K562 (cell line): ENCODE results near the gene TRIM32. TPM values are rescaled to one million over a fixed set of nuclear protein-coding genes. Genes with fewer than 3 reads are reported as not detected.

ENCODE experiments used
- ATAC-seq: fragments of 200-7000 bp; cut with Tn5 transposase; 3 replicates; pipeline ENCODE4 v1.9.1; 2020; ENCODE audit warnings: moderate library complexity
- BruUV-seq: library from RNA; stranded (reverse); fragments of 400-500 nt; replicated peaks from 2 replicates; lab custom pipeline; 2021; lab: Mats Ljungman, UMichigan
- CTCF ChIA-PET: fragments of 300-600 bp; formaldehyde crosslinking; extraction: SDS; loops from one replicate; lab custom pipeline; 2021; ENCODE audit warnings: low intra/inter-chr PET ratio; lab: Yijun Ruan, JAX
- POLR2A ChIA-PET: fragments of 300-600, 350-650 bp; sonication (Branson Sonifier 250); formaldehyde crosslinking; extraction: SDS; loops from one replicate; lab custom pipeline; 2021; ENCODE audit warnings: antibody characterized with exemption, inconsistent platforms; lab: Yijun Ruan, JAX
- DNase-seq, 4 experiments: peaks; one replicate each; pipeline versions ENCODE4 v3.0.0 to v3.0.0-alpha.2; 2011 to 2018; ENCODE audit warnings: low spot score in 3 of 4, mixed read lengths in 3 of 4; ENCODE audit errors: extremely low read depth in 1 of 4
- FAIRE-seq: peaks from 2 replicates; lab custom pipeline; 2011; peaks lifted over from hg19 to GRCh38; lab: Jason Lieb, UNC
- H2AFZ ChIP-seq: 2 replicates; pipeline ENCODE4 v1.6.0; 2011; ENCODE audit warnings: low read depth, low read length, control low read depth, inconsistent platforms
- H3K27ac ChIP-seq: fragments of 200-600 bp; 3 replicates; pipeline ENCODE4 v1.8.0; 2011; ENCODE audit warnings: low read depth, mild to moderate bottlenecking, control low read depth, inconsistent platforms, low read length, moderate library complexity, mixed read lengths; ENCODE audit errors: extremely low read depth
- H3K27me3 ChIP-seq, 2 experiments: fragments of 300-600 bp in 1 of 2; 2 replicates in 1 of 2; 3 replicates in 1 of 2; pipeline versions ENCODE4 v1.6.0 to v1.8.0; 2011; ENCODE audit warnings: inconsistent platforms in 2 of 2, low read length in 2 of 2, mild to moderate bottlenecking in 1 of 2, mixed read lengths in 1 of 2, moderate library complexity in 1 of 2; ENCODE audit not compliant: control insufficient read depth in 2 of 2, insufficient read depth in 2 of 2
- H3K36me3 ChIP-seq: fragments of 300-600 bp; 3 replicates; pipeline ENCODE4 v1.8.0; 2011; ENCODE audit warnings: mild to moderate bottlenecking, low read length, inconsistent platforms; ENCODE audit not compliant: control insufficient read depth, insufficient read depth
- H3K4me1 ChIP-seq, 2 experiments: fragments of 200-600 bp in 1 of 2; replicated peaks in 1 of 2; 2 replicates in 1 of 2; 3 replicates in 1 of 2; pipeline versions ENCODE4 v1.5.1 to v1.8.0; 2011; ENCODE audit warnings: inconsistent platforms in 2 of 2, low read length in 2 of 2, mild to moderate bottlenecking in 1 of 2, mixed read lengths in 1 of 2, moderate library complexity in 1 of 2; ENCODE audit not compliant: control insufficient read depth in 2 of 2, insufficient read depth in 2 of 2
- H3K4me2 ChIP-seq: 2 replicates; pipeline ENCODE4 v1.6.1; 2011; ENCODE audit warnings: low read length, control low read depth, inconsistent platforms, mixed read lengths; ENCODE audit not compliant: insufficient read depth
- H3K4me3 ChIP-seq: fragments of 200-600 bp; sonication (generic), shearing (Covaris generic); 2 replicates; pipeline ENCODE4 v1.5.1; 2016; ENCODE audit warnings: control low read depth, inconsistent platforms
- H3K79me2 ChIP-seq: fragments of 200-600 bp; 3 replicates; pipeline ENCODE4 v1.8.0; 2011; ENCODE audit warnings: low read length, inconsistent platforms; ENCODE audit not compliant: control insufficient read depth, insufficient read depth
- H3K9ac ChIP-seq, 2 experiments: 2 replicates each; pipeline versions ENCODE4 v1.6.0 to v1.6.1; 2011; ENCODE audit warnings: low read depth in 2 of 2, low read length in 2 of 2, control low read depth in 1 of 2, inconsistent platforms in 1 of 2, mild to moderate bottlenecking in 1 of 2, mixed read lengths in 1 of 2; ENCODE audit not compliant: insufficient read depth in 1 of 2
- H3K9me1 ChIP-seq: one replicate; pipeline ENCODE4 v1.6.0; 2011; ENCODE audit warnings: inconsistent platforms, mild to moderate bottlenecking, low read length, moderate library complexity; ENCODE audit not compliant: control insufficient read depth, insufficient read depth
- H3K9me3 ChIP-seq: replicated peaks from 2 replicates; pipeline ENCODE4 v1.5.1; 2011; ENCODE audit warnings: low read depth, low read length, inconsistent platforms; ENCODE audit not compliant: control insufficient read depth, insufficient read depth
- H4K20me1 ChIP-seq: replicated peaks from 2 replicates; pipeline ENCODE4 v1.6.1; 2011; ENCODE audit warnings: low read length, inconsistent platforms, mixed read lengths; ENCODE audit not compliant: control insufficient read depth, insufficient read depth
- ARHGAP35 ChIP-seq: fragments of 450-650 bp; IDR thresholded peaks from 2 replicates; pipeline ENCODE4 v1.6.1; 2018; ENCODE audit not compliant: partially characterized antibody
- CEBPB ChIP-seq: fragments of 450-650 bp; IDR thresholded peaks from 2 replicates; pipeline ENCODE4 v1.6.1; 2016; ENCODE audit warnings: missing genetic modification characterization, missing compliant biosample characterization
- CEBPG ChIP-seq, 3 experiments: fragments of 200-800 bp in 1 of 3; sonication (Bioruptor generic) in 1 of 3; sonication (generic) in 1 of 3; formaldehyde crosslinking in 1 of 3; IDR thresholded peaks in 2 of 3; conservative IDR thresholded peaks in 1 of 3; 2 replicates each; pipeline versions ENCODE4 v1.6.1 to v1.8.0; 2016 to 2022; ENCODE audit warnings: missing compliant biosample characterization in 2 of 3, missing genetic modification characterization in 2 of 3, mild to moderate bottlenecking in 1 of 3, missing genetic modification reagents in 1 of 3
- ERF ChIP-seq: fragments of 450-650 bp; formaldehyde crosslinking; IDR thresholded peaks from 2 replicates; pipeline ENCODE4 v1.4.0; 2020; ENCODE audit warnings: mild to moderate bottlenecking, mixed read lengths
- ESRRA ChIP-seq: fragments of 450-650 bp; IDR thresholded peaks from 2 replicates; pipeline ENCODE4 v1.6.1; 2014; ENCODE audit warnings: low read depth, mild to moderate bottlenecking, moderate library complexity, borderline replicate concordance
- KDM1A ChIP-seq, 2 experiments: fragments of 450-650 bp; IDR thresholded peaks; 2 replicates each; pipeline ENCODE4 v1.6.1; 2016; ENCODE audit warnings: mild to moderate bottlenecking in 2 of 2
- L3MBTL2 ChIP-seq: fragments of 450-650 bp; IDR thresholded peaks from 2 replicates; pipeline ENCODE4 v1.6.1; 2016; ENCODE audit warnings: mild to moderate bottlenecking, moderate library complexity
- MTA3 ChIP-seq: fragments of 450-650 bp; formaldehyde crosslinking; IDR thresholded peaks from 2 replicates; pipeline ENCODE4 v1.6.1; 2017; ENCODE audit warnings: mild to moderate bottlenecking, borderline replicate concordance
- PHF21A ChIP-seq: fragments of 450-650 bp; IDR thresholded peaks from 2 replicates; pipeline ENCODE4 v1.6.1; 2017; ENCODE audit warnings: low read depth, borderline replicate concordance
- RBM25 ChIP-seq: fragments of 200-400 bp; formaldehyde crosslinking; IDR thresholded peaks from 2 replicates; pipeline ENCODE4 v1.6.1; 2018; ENCODE audit warnings: low read length, low read depth, moderate library complexity; ENCODE audit not compliant: severe bottlenecking
- STAG1 ChIP-seq: sonication (generic); formaldehyde crosslinking; IDR thresholded peaks from 2 replicates; pipeline ENCODE4 v1.5.0; 2020; ENCODE audit warnings: missing genetic modification reagents, borderline replicate concordance
- ZNF253 ChIP-seq: fragments of 250-450 bp; sonication (Bioruptor Pico); conservative IDR thresholded peaks from 2 replicates; pipeline ENCODE4 v1.6.1; 2021; ENCODE audit warnings: mild to moderate bottlenecking
- ZNF384 ChIP-seq: IDR thresholded peaks from 2 replicates; pipeline ENCODE4 v1.6.1; 2012; ENCODE audit warnings: low read depth, low read length, improper control_type of control experiment
- ZSCAN29 ChIP-seq: fragments of 450-650 bp; IDR thresholded peaks from 2 replicates; pipeline ENCODE4 v1.6.1; 2017
- WGBS: fragments of 100-300 bp; shearing (Covaris generic); methylation state at CpG from one replicate; pipeline ENCODE4 v1.1.6; 2016; ENCODE audit warnings: low coverage, mixed read lengths; ENCODE audit not compliant: insufficient coverage; ENCODE audit errors: missing lambda C conversion rate; 5-methylcytosine and 5-hydroxymethylcytosine counted together
- in situ Hi-C: fragments of 300-500 bp; cut with MboI; formaldehyde crosslinking; loops from 4 replicates; pipeline ENCODE4 v1.15.0; 2018; ENCODE audit warnings: inconsistent platforms, mixed read lengths
- intact Hi-C: fragments of 100-400 bp; cut with micrococcal nuclease; formaldehyde crosslinking; loops from 2 replicates; pipeline ENCODE4 v1.14.2; 2022
- polyA plus RNA-seq, 8 experiments: library from polyadenylated mRNA; depleted of rRNA in 4 of 8; stranded (reverse) in 5 of 8; unstranded in 3 of 8; fragments of >200 nt; fragmentation: Nextera tagmentation in 2 of 8; fragmentation: Illumina TruSeq in 1 of 8; extraction: Ambion mirVana in 2 of 8; extraction: Trizol in 1 of 8; gene quantifications; 2 replicates each; pipeline versions ENCODE4 v1.2.1 to v1.2.3, GENCODE V29; 2011 to 2014; ENCODE audit warnings: inconsistent platforms in 1 of 8, missing spikeins in 1 of 8
- total RNA-seq, 7 experiments: library from RNA; depleted of rRNA in 6 of 7; stranded (reverse); fragments of >200 nt in 6 of 7; fragmentation: Illumina TruSeq in 2 of 7; extraction: Trizol in 2 of 7; gene quantifications; 2 replicates each; pipeline versions ENCODE4 v1.2.1 to v1.2.3, GENCODE V29; 2011 to 2021; ENCODE audit warnings: low replicate concordance in 1 of 7
- TF ChIP-seq, protein P1 (sequence below): sonication (generic); formaldehyde crosslinking; IDR thresholded peaks from 2 replicates; pipeline ENCODE4 v1.4.0; 2020; ENCODE audit warnings: mild to moderate bottlenecking, missing genetic modification reagents
- TF ChIP-seq, protein P2 (sequence below): fragments of 250-450 bp; sonication (Bioruptor Pico); IDR thresholded peaks from 2 replicates; pipeline ENCODE4 v1.4.0; 2020; ENCODE audit warnings: mild to moderate bottlenecking, moderate library complexity

Gene TRIM32
- total and polyA plus RNA-seq, 9 of the 15 experiments (the other 6 are each of a cell fraction or from before 2014, with no cell fraction given), result 3.5 to 9.4 (median 5.9) TPM

DNA sequence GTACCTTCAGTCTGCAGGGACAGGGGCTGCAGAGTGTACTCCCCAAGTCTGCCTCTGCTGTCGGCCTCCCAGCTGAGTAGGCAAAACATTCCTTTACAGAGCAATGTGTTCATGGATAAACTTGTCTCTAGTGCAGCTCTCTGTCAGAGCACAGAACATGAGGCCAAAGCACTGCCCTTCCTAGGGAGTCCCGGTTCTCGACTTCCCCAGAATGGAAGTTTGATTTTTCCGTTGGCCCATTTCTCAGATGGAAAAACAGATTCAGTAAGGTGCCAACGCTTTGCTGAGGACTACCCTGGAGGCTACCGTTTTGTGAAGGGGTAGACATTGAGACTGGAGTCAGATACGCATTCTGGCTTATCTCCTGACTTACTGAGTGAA lies 422 bp upstream of the TRIM32 start (continued):
- TF ChIP-seq PHF21A (no peak), ERF (CRISPR knock-in tag) (no peak), MTA3 (no peak), ZNF384 (no peak), CEBPG (CRISPR knock-in tag; IDR thresholded peaks at IDR 0.05) (no peak), CEBPG (tag; conservative IDR thresholded peaks at IDR 0.05 in 1 of 2, IDR thresholded peaks at IDR 0.05 in 1 of 2) (no peak), ZSCAN29 (no peak), ARHGAP35 (no peak), STAG1 (no peak)
- TF ChIP-seq, protein P1, sequence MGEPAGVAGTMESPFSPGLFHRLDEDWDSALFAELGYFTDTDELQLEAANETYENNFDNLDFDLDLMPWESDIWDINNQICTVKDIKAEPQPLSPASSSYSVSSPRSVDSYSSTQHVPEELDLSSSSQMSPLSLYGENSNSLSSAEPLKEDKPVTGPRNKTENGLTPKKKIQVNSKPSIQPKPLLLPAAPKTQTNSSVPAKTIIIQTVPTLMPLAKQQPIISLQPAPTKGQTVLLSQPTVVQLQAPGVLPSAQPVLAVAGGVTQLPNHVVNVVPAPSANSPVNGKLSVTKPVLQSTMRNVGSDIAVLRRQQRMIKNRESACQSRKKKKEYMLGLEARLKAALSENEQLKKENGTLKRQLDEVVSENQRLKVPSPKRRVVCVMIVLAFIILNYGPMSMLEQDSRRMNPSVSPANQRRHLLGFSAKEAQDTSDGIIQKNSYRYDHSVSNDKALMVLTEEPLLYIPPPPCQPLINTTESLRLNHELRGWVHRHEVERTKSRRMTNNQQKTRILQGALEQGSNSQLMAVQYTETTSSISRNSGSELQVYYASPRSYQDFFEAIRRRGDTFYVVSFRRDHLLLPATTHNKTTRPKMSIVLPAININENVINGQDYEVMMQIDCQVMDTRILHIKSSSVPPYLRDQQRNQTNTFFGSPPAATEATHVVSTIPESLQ, result peak; percentile 61; the same call in 1 of the 2 replicates

DNA sequence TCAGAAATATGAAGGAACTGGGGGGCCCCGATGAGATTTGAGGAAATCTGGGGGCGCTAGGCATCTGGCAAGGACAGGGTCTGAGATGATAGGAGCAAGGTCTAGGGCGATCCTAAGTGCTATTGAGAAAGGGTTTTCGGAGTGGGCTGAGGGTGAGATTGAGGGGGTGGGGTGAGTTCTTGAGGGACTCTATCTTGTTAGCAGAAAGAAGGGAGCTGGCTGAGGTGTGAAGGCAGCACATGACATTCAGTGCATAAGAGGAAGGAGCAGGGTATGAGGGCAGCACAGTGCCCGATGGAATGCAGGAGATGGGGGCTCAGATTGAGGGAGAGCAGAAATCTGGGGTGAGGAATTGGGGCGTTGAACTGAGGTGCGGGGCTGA lies 640 bp downstream of the TRIM32 start:
- no peak for FAIRE-seq
- WGBS, result 6% methylated on average over 7 of the region's 7 CpGs
- no peaks in the 10 kb centered on the region for H3K36me3 ChIP-seq
- in situ Hi-C loops, result no loop called here
- peak in 3 of 4 experiments; percentile 11 to 26 (median 20) for DNase-seq
- peaks cover 9% of the 10 kb centered on the region; the same call in 2 of the 3 replicates for H3K79me2 ChIP-seq
- peak overlapping the region; percentile 86 for H3K4me2 ChIP-seq
- CTCF ChIA-PET, result no interaction called here
- intact Hi-C loops, result no loop called here
- peak; percentile 4; the same call in 2 of the 3 replicates for ATAC-seq
- BruUV-seq, result no TSS peak
- no peaks in the 10 kb centered on the region for H3K27me3 ChIP-seq
- peak overlapping the region; percentile 58 for H3K4me3 ChIP-seq
- peak overlapping the region; percentile 41; the same call in 1 of the 2 replicates for H2AFZ ChIP-seq
- peak overlapping the region in 1 of 2 experiments; percentile 73; a peak in 1 of 4 replicates for H3K9ac ChIP-seq
- no peaks in the 10 kb centered on the region for H4K20me1 ChIP-seq
- no peak overlapping the region for H3K27ac ChIP-seq
- no peaks in the 10 kb centered on the region for H3K9me3 ChIP-seq
- POLR2A ChIA-PET, result interaction anchor here (0.5 to 1.0 kb wide), 2 partner anchors 11 to 19 kb away, joined by 3 to 4 read pairs; no protein-coding TSS in a partner anchor
- peaks cover 16 to 30% of the 10 kb centered on the region in 2 experiments; a peak in 4 of 5 replicates for H3K4me1 ChIP-seq
- no peaks in the 10 kb centered on the region for H3K9me1 ChIP-seq
- TF ChIP-seq CEBPB (no peak), ESRRA (no peak), L3MBTL2 (peak; percentile 63), KDM1A (IDR thresholded peaks at IDR 0.05) (peak; percentile 48 to 50; a peak in 1 of 4 replicates), ZNF253 (CRISPR knock-in tag) (no peak), RBM25 (no peak)
- TF ChIP-seq, protein P2, sequence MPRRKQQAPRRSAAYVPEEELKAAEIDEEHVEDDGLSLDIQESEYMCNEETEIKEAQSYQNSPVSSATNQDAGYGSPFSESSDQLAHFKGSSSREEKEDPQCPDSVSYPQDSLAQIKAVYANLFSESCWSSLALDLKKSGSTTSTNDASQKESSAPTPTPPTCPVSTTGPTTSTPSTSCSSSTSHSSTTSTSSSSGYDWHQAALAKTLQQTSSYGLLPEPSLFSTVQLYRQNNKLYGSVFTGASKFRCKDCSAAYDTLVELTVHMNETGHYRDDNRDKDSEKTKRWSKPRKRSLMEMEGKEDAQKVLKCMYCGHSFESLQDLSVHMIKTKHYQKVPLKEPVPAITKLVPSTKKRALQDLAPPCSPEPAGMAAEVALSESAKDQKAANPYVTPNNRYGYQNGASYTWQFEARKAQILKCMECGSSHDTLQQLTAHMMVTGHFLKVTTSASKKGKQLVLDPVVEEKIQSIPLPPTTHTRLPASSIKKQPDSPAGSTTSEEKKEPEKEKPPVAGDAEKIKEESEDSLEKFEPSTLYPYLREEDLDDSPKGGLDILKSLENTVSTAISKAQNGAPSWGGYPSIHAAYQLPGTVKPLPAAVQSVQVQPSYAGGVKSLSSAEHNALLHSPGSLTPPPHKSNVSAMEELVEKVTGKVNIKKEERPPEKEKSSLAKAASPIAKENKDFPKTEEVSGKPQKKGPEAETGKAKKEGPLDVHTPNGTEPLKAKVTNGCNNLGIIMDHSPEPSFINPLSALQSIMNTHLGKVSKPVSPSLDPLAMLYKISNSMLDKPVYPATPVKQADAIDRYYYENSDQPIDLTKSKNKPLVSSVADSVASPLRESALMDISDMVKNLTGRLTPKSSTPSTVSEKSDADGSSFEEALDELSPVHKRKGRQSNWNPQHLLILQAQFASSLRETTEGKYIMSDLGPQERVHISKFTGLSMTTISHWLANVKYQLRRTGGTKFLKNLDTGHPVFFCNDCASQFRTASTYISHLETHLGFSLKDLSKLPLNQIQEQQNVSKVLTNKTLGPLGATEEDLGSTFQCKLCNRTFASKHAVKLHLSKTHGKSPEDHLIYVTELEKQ (CRISPR knock-in tag), result no peak
